HG03378 (cell line): ENCODE measurements around the gene MICAL2.

ENCODE experiments used
- ATAC-seq: cut with Tn5 transposase; IDR thresholded peaks from one replicate; pipeline ENCODE4 v1.9.1; 2021; ENCODE audit warnings: mild to moderate bottlenecking, moderate library complexity; ENCODE audit not compliant: unreplicated experiment

MICAL2 gene

DNA sequence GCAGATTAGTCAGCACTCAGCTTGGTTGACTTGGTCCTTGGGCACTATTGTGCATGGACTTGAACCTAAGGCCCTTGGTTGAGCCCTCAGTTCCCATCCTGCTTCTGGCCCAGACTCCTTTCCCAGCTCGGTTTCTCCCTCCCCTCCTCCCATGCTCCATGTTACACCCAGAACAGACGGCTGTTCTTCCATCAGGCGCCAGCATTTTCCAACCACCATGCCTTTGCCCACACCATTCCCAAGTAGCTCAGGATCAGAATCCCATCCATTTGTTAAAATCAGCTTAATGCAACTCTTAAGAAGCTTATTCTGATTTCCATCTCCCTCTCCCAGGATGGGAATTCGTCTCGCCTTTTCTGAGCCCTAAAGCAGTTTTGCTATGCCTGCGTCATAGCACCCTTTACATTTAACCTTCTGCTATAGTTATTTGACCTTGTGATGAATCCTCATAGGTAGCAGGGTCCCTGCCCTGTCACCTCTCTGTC lies 110.7 kb downstream of the MICAL2 start:
- no peak for ATAC-seq

DNA sequence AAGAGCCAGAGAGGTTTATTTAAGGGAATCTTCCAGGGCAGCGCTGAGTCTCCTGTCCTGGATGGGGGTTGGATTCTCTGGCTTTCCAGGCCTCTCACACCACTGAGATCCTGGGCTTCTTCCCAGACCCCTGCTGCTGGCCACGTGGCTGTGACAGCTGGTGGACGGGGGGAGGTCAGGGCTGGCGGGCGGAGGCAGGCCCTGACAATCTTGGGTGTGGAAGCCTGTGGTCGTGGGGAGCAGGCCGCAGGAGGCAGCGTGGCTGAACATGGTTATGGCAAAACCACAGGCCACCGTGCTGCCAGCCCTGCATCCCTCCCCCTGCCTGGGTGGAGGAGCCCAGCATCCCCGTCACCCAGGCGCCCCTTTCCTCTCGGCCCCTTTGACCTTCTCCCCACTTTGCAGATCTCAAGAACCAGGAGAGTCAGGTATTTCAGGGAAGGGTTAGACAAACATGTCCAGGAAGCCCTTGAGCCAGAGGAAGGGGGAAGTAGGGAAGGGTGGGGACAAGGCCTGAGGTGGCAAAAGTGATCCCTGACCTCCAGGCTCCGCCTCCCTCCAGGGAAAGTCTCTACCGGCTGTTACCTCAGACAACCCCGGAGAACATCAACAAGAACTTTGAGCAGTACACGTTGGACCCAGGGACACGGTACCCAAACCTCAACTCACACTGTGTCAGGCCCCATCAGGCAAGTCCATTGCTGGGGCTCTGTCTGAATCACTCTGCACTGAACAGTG lies 111.8 kb downstream of the MICAL2 start:
- ATAC-seq, result no peak

DNA sequence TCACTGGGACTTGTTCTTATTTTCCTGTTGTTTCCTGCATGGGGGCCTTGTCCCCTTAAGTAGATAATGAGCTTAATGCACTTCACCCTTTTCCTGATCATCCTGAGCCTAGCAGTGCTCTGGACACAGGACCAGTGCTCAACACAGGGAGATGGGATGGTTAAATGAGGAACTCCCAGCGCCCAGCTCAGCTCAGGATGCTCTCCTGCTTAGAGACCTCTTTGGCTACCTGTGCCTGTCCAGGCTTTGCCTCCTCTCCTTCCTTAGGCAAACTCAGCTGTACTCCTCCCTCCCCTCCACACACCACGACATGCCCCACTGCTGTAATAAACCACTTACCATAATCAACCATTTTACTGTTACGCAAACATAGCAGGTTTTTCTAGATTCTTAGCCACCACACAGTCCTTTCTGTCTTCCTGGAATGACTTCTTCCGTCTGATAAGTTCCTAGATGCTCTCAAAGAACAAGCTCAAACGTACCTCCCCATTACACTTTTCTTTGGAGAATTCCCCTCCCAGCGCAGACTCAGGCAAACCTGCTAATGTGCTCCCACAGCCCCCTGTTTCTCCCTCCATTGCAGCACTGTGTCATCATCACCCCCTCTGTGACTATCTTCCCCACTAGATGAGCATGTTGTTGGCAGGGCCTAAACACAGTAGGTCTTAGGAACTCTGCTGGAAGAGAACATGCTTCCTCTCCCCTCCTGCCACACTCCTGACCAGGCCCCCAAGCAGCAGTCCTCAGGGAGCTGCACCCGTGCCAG lies 113.6 kb downstream of the MICAL2 start:
- peak; percentile 9 for ATAC-seq

DNA sequence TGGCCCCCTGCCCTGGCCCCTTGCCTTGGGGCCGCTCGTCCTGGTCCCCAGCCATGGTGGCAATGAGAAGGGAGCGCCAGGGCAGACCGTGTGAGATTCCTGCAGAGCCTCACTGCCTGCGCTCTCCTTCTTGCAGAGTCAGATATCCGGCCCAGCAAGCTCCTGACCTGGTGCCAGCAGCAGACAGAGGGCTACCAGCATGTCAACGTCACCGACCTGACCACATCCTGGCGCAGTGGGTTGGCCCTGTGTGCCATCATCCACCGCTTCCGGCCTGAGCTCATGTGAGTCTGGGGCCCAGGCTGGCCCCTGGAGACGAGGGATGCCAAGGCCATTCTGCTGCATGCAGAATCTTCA lies 114.1 kb downstream of the MICAL2 start:
- ATAC-seq, result peak; percentile 96

DNA sequence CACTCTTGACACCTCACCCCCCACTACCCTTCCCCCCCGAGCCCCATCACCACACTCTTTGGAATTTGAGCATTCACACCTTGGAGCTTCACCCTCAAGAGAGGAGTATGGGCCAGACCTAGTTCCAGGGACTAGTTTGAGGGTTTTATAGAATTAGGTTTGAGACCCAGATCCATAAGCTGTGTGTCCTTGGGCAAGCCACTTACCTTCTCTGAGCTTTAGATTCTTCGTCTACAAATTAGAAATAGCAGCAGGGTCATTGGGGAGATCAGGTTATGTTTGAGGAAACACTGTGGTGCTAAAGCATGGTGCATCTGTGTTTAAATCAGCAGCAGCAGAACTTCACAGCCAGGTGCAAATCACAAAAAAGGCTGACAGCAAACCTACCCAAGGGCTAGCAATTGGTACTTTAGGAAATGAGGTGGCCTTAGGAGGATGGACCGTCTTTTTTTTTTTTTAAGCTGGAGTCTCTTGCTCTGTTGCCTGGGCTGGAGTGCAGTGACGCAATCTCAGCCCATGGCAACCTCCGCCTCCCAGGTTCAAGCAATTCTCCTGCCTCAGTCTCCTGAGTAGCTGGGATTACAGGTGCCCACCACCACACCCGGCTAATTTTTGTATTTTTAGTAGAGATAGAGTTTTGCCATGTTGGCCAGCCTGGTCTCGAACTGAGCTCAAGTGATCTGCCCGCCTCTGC lies 114.8 kb downstream of the MICAL2 start:
- ATAC-seq, result no peak

DNA sequence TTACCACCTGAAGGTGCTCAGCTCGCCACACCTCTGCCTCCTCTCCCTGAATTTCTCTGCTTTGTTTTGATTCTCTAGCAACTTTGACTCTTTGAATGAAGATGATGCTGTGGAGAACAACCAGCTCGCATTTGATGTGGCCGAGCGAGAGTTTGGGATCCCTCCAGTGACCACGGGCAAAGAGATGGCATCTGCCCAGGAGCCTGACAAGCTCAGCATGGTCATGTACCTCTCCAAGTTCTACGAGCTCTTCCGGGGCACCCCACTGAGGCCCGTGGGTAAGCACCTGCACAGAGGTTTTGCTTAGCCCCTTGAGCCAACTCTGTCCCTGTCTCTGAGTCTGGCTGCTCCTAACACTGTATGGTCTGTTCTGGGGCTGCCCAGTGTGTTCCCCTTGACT lies 115.7 kb downstream of the MICAL2 start:
- no peak for ATAC-seq

DNA sequence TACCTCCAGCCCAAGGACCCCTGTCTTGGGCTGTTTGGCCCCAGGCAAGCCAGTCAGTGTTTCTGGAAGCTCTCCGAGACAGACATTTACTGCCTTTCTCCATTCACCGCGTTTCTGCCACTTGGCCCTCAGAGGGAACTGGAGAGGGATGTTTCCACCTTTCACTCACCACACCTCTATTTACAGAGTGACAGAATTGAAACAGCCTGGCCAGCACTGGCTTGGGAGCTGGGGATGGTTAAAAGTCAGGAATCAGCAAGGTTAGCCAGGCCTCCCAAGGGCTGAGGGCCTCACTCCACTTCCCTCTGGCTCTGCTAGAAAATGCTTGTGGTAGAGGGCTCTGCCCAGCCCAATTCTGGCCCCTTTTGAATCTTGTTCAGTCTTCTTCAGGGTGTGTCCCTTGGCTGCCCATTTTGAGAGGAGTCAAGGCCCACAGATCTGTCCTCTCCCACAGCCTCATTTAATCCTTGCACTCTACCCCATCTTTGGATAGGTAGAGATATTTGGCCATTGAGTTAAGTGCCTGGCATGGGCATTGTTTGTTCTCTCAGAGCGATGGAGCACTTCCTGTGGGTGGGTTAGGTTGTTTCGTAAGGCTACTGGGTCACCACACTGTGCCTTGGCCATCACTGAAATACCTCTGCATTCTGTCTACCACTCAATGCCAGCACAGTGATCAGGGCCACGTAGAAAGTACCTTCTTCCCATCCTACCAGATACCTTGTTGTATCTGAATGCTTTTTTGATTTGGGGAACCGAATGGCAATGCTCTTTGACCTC lies 119.2 kb downstream of the MICAL2 start:
- no peak for ATAC-seq

DNA sequence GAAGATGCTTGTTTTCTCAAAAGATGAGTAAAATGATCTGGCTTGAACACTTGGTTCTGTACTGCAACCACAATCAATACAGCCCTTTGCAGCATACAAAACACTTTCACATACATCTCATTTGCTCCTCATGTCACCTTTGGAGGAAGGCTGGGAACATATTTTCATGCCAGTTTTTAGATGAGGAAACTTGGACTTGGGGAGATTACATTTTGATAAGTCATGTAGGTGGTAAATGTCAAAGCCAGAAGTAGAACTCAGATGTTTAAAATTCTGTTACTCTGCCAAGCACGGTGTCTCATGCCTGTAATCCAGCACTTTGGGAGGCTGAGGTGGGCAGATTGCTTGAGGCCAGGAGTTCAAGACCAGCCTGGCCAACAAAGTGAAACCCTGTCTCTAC lies 121.8 kb downstream of the MICAL2 start:
- ATAC-seq, result no peak

DNA sequence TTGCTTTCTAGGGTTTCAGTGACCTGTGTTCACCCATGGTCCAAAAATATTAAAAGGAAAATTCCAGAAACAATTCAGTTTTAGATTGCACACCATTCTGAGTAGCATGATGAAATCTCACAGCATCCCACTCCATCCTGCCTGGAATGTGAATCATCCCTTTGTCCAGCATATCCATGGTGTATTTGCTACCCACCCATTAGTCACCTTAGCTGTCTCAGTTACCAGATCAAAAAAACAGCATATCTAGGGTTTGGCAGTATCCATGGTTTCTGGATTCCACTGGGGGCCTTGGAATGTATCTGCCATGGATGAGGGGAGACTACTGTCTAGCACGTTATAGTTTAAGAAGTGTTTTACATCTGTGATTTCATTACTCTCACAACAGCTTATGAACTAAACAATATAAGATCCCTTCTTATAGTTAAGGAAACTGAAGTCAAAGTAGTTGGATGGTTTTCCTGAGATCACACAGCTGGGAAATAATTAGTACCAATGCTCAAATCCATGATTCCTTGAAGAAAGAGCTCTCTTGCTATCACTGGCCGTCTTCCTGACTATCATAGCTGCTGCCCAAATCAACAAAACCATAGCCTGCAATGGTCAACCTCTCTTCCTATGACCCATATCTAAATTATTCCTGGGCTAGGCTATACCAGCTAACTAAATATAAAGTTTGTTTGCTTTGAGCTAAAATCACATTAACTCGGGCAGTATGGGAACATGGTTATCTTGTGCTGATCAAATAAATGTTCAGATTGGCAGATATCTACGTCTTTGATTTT lies 122.6 kb downstream of the MICAL2 start:
- ATAC-seq, result no peak

DNA sequence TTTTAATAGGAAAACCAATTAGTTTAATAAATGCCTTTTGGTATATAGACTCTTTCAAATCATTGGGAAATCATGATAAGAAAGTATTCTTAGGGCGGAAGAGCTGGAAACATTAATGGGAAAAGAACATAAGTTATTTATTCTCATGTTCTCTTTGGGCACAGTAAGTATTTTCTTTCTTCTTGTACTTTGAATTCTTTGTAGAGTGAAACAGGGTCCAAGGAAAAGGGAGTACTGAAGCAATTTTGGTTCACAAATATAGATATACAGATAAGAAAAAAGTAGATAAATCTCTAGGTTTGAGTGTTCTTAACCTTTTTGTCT lies 123.2 kb downstream of the MICAL2 start:
- ATAC-seq, result no peak

DNA sequence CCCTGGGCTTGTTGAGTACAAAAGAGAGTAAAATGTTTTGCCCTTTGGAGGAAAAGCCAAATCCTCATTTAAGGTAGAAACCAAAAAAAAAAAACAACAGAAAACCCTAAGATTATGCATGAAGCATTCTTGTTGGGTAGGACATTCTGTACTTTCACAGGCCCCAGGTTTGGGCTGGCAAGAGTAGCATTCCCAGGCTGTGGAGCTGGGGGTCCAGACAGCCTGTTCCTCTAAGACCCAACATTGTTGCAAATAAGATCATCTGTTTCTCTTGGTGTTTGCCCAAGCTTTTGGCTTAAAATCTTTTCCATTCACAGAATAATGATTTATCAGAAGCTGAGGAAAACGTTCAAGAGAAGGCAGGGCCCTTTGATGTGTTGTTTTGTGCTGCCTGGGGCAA lies 123.8 kb downstream of the MICAL2 start:
- no peak for ATAC-seq

DNA sequence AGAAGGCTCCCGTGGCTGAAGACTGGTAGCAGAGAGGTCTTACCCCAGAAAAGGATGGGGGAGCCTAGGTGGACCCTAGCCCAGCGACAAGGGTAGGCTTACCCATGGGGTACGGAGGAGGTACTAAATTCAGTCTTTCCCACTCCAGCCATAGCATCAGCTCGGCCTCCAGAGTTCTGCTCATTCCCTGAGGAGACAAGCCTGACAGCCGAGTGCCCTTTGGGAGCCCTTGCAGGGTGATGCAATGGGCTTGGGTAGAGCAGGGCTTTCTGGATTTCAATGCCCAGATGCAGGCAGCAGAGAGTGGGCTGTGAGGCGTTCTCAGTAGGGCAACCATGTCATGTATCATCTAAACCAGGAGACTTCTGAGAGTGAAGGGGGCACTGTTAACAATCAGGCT lies 124.7 kb downstream of the MICAL2 start:
- no peak for ATAC-seq

DNA sequence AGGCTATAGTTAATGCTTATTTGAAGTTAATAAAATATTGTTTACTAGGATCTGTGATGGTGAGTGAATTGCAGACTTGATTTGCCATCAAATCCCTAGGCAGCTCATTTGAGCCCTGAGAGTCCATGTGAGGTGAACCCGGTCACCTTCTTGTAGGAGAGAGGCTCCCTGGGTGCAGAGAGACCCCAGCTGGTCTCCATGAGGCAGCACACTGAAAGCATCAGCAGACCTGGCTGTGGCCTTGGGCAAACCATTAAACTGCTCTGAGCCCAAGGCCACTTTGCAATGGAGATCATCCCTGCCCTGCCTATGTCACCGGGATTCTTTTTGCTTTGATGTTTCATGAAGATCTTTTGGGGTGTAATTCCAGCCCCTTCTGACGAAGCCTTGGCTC lies 125.2 kb downstream of the MICAL2 start:
- ATAC-seq, result no peak

DNA sequence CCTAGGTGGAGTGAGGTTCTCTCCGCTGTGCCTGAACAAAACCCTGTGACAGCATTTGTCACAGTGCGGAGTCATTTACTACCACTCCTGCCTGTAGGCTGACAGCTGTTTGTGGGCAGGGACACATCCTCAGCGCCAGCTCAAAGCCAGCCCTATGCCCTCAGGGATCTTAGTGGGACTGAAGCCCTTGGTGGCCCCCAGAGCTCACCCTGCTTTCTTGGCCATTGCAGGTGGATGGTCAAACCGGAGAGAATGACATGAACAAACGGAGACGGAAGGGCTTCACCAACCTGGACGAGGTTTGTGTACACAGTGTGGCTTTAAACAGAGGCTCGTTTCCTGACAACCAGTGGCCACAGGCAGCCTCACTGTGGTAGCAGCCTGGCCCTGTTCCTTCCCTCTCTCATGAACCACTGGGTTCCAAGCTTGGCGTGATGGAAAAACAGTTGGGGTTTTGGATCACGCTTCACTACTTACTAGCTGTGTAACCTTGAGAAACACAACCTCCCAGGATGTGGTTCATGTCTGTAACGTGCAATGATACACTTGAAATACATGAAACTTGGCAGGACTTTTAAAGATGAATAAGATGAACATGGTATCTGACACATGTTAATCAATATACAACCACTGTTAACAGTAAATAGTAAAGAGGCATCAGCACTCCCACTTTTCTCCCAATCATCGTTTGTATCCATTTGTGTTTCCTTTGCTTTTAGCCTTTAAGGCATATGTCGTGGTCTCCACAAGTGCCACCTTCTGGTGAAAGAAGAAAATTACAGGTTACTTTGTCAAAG lies 125.8 kb downstream of the MICAL2 start:
- peak; percentile 75 for ATAC-seq

DNA sequence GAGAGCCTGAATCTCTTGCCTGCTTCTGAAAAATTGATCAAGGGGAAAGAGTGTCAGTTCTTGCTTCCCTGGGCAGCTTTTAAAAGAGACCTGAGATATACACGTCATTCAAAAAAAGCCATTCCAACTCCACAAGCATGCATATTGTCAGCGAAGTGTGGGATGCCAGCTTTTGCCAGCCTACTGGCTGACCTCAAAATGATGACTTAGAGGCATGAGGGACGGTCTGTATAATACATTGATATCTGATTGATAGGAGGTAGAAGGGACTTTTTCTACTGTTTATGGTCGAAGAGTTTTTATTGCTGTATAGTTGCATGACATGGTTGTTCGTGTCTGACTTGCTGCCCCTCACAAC lies 126.3 kb downstream of the MICAL2 start:
- peak; percentile 9 for ATAC-seq

DNA sequence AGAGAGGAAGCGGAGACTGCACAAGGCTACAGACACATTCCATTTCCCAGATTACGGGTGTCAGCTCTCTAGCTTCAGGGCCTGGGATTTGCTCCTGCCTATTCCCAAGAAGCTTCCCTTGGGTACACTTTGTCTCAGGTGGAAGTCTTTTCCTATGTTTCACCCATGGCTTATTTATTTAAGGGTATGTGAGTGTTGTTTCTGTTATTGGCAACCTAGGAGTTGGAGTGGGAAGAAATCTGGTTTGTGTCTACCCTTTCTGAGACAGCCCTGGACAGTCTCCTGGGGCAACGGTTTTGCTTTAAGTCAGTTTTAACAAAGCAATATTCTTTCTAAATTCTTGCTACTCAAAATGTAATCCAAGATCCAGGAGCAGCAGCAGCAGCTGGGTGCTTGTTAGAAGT lies 127.0 kb downstream of the MICAL2 start:
- ATAC-seq, result no peak

DNA sequence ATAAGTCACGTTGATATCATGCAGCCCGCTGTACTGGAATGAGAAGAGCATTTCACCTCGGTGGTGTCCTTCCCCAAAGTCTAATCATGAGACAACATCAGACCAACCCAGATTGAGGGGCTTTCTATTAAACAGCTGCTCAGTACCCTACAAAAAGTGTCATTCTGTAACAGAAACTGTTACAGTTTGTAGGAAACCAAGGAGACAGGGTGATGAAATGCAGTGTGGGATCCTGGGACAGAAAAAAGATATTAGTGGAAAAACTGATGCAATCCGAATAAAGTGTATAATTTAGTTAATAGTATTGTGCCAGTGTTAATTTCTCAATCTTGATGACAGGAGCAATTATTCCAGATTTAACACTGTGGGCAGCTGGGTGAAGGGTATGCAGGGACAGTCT lies 128.0 kb downstream of the MICAL2 start:
- no peak for ATAC-seq

DNA sequence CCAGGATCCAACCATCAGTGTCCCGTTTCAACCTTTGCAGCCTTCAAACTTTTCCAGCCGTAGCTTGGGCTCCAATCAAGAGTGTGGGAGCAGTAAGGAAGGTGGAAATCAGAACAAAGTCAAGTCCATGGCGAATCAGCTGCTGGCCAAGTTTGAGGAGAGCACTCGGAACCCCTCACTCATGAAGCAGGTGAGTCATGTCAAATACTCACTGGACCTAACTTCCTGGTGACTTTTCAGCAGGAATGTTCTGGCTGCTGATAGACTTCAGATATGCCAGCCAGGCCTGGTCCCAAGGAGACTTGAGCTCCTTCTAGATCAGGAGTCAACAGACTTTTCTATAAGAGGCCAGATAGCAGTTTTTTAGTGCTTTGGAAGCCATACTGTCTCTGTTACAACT lies 129.0 kb downstream of the MICAL2 start:
- no peak for ATAC-seq

DNA sequence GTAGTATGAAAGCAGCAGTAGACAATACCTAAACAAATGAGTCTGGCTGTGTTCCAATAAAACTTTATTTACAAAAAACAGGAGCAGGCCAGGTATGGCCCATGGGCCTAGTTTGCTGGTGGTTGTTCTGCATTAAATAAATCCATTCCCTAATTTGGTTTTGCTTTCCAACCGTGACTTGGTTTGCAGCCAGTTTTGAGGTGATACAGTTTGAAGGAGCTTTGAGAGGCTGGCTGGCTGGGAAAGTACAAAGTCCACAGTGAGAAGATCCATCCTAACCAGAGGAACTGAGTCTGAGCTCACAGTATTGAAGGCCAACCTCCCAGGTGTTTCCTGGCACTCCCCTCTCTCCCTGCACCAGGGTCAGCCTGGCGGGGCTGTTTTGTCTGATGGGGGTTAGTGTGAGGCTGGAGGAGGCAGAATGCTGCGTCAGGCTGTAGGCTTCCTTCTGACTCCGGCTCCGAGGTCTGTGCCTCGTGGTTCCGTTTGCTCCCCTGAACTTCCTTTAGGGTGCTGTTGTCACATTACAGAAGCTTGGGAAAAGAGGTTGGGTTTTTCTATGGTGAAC lies 129.5 kb downstream of the MICAL2 start:
- no peak for ATAC-seq
